Smooth muscle cell (in vitro differentiated cells): ENCODE data around the gene PALB2. TPM values are rescaled to one million over a fixed set of nuclear protein-coding genes. Genes with fewer than 3 reads are reported as not detected.
A peak's percentile ranks its signal among the peaks of the same experiment; 100 is the strongest.

Experiments used
- DNase-seq: peaks from one replicate; lab custom pipeline; 2025; ENCODE audit not compliant: unreplicated experiment; lab: John Stamatoyannopoulos, UW
- H2AFZ ChIP-seq: fragments of 200-600 bp; sonication (generic); 2 replicates; pipeline ENCODE4 v1.6.0; 2016; ENCODE audit warnings: antibody characterized with exemption, low read depth, mild to moderate bottlenecking
- H3F3A ChIP-seq: fragments of 200-600 bp; sonication (generic); 2 replicates; pipeline ENCODE4 v1.6.0; 2017; ENCODE audit warnings: antibody characterized with exemption, low read depth
- H3K27ac ChIP-seq: fragments of 200-600 bp; sonication (generic); 2 replicates; pipeline ENCODE4 v1.5.1; 2016; ENCODE audit warnings: low read depth, mild to moderate bottlenecking
- H3K27me3 ChIP-seq: fragments of 200-600 bp; sonication (generic); 2 replicates; pipeline ENCODE4 v1.6.1; 2016; ENCODE audit warnings: low read depth, mild to moderate bottlenecking
- H3K36me3 ChIP-seq: fragments of 200-600 bp; sonication (generic); 2 replicates; pipeline ENCODE4 v1.5.1; 2016; ENCODE audit warnings: low read depth
- H3K4me1 ChIP-seq: fragments of 200-600 bp; sonication (generic); 2 replicates; pipeline ENCODE4 v1.5.1; 2016; ENCODE audit warnings: low read depth
- H3K4me2 ChIP-seq: fragments of 200-600 bp; sonication (generic); 2 replicates; pipeline ENCODE4 v1.6.0; 2016; ENCODE audit warnings: mild to moderate bottlenecking
- H3K4me3 ChIP-seq: fragments of 200-600 bp; sonication (generic); 2 replicates; pipeline ENCODE4 v1.5.1; 2016; ENCODE audit warnings: mild to moderate bottlenecking
- H3K79me2 ChIP-seq: fragments of 200-600 bp; sonication (generic); 2 replicates; pipeline ENCODE4 v1.6.0; 2016; ENCODE audit warnings: low read depth, mild to moderate bottlenecking
- H3K9ac ChIP-seq: fragments of 200-600 bp; sonication (generic); 2 replicates; pipeline ENCODE4 v1.6.0; 2016; ENCODE audit warnings: low read depth
- H3K9me3 ChIP-seq: fragments of 200-600 bp; sonication (generic); replicated peaks from 2 replicates; pipeline ENCODE4 v1.5.1; 2016; ENCODE audit warnings: low read depth
- H4K20me1 ChIP-seq: fragments of 200-600 bp; sonication (generic); 2 replicates; pipeline ENCODE4 v1.6.0; 2016; ENCODE audit warnings: low read depth
- CTCF ChIP-seq: fragments of 200-600 bp; sonication (generic); IDR thresholded peaks from 2 replicates; pipeline ENCODE4 v1.5.1; 2017; ENCODE audit warnings: borderline replicate concordance, mild to moderate bottlenecking, antibody characterized with exemption; ENCODE audit not compliant: insufficient read depth, poor library complexity, severe bottlenecking
- WGBS: methylation state at CpG from one replicate; pipeline ENCODE4 v1.1.7; 2016; ENCODE audit warnings: low lambda C conversion rate; 5-methylcytosine and 5-hydroxymethylcytosine counted together
- polyA plus RNA-seq: library from polyadenylated mRNA; unstranded; fragments of >200 nt; fragmentation: Nextera tagmentation; extraction: Ambion mirVana; gene quantifications from 2 replicates; pipeline ENCODE4 v1.2.1, GENCODE V29; 2016
- total RNA-seq: library from RNA; depleted of rRNA; stranded (reverse); fragments of >200 nt; gene quantifications from 2 replicates; pipeline ENCODE4 v1.2.3, GENCODE V29; 2014

The PALB2 gene
- total and polyA plus RNA-seq, 2 experiments from 2014 or later: 4.1 to 4.6 TPM

GRCh38 chr16:23581764-23582163 lies 59.3 kb downstream of the PALB2 start:
- no peak overlapping the region for H2AFZ ChIP-seq
- no peak overlapping the region for H3K4me2 ChIP-seq
- no peak overlapping the region for H3K4me3 ChIP-seq
- peaks cover 10% of the 10 kb centered on the region for H3K36me3 ChIP-seq
- peaks cover 12% of the 10 kb centered on the region for H3K79me2 ChIP-seq
- no peaks in the 10 kb centered on the region for H3K4me1 ChIP-seq
- TF ChIP-seq CTCF: no peak
- H3F3A ChIP-seq: peaks cover 9% of the 10 kb centered on the region
- H3K27ac ChIP-seq: no peak overlapping the region
- H3K27me3 ChIP-seq: no peaks in the 10 kb centered on the region
- no peaks in the 10 kb centered on the region for H3K9me3 ChIP-seq
- no peak overlapping the region for H3K9ac ChIP-seq
- H4K20me1 ChIP-seq: peaks cover 10% of the 10 kb centered on the region
- no peak for DNase-seq

- Histone ChIP-seq H3K27me3 (no peaks in the 10 kb centered on the region), H3K36me3 (peaks cover 10% of the 10 kb centered on the region), H3K79me2 (no peaks in the 10 kb centered on the region), H3K27ac (no peak overlapping the region), H3K4me2 (no peak overlapping the region), H3K9ac (no peak overlapping the region), H3K4me1 (no peaks in the 10 kb centered on the region), H2AFZ (no peak overlapping the region), H3K9me3 (no peaks in the 10 kb centered on the region), H3K4me3 (no peak overlapping the region), H3F3A (peaks cover 9% of the 10 kb centered on the region), H4K20me1 (no peaks in the 10 kb centered on the region)
- no peak for DNase-seq
- no peak for TF ChIP-seq CTCF
These were observed 60.7 kb downstream of the PALB2 start for GRCh38 chr16:23580391-23580790.

GRCh38 chr16:23579371-23579770 lies 61.7 kb downstream of the PALB2 start:
- H3K9ac ChIP-seq: no peak overlapping the region
- no peak overlapping the region for H3K27ac ChIP-seq
- peaks cover 9% of the 10 kb centered on the region for H3F3A ChIP-seq
- peaks cover 2% of the 10 kb centered on the region for H4K20me1 ChIP-seq
- H3K9me3 ChIP-seq: no peaks in the 10 kb centered on the region
- H2AFZ ChIP-seq: no peak overlapping the region
- H3K4me2 ChIP-seq: no peak overlapping the region
- WGBS: 97% methylated on average over 4 of the region's 4 CpGs
- H3K4me1 ChIP-seq: no peaks in the 10 kb centered on the region
- DNase-seq: no peak
- no peak for TF ChIP-seq CTCF
- H3K79me2 ChIP-seq: no peaks in the 10 kb centered on the region
- no peak overlapping the region for H3K4me3 ChIP-seq
- no peaks in the 10 kb centered on the region for H3K27me3 ChIP-seq
- H3K36me3 ChIP-seq: peaks cover 10% of the 10 kb centered on the region

GRCh38 chr16:23578101-23578830 lies 62.8 kb downstream of the PALB2 start:
- Histone ChIP-seq H3K4me3 (no peak overlapping the region), H3K9me3 (no peaks in the 10 kb centered on the region), H3K27ac (peak overlapping the region; percentile 28), H3K4me1 (no peaks in the 10 kb centered on the region), H3K27me3 (no peaks in the 10 kb centered on the region), H3K4me2 (no peak overlapping the region), H3F3A (peaks cover 9% of the 10 kb centered on the region), H3K36me3 (peaks cover 10% of the 10 kb centered on the region), H4K20me1 (peaks cover 10% of the 10 kb centered on the region), H3K9ac (no peak overlapping the region), H2AFZ (no peak overlapping the region), H3K79me2 (no peaks in the 10 kb centered on the region)
- TF ChIP-seq CTCF: no peak
- DNase-seq: no peak
- WGBS: 54% methylated on average over 5 of the region's 5 CpGs
